ENCODE results near the gene FAM131B.
"Not testable (repeated sequence)": the region's sequence is repeated elsewhere in the genome, so short reads cannot be mapped to it uniquely, and the experiment has no call there.

Gene FAM131B

DNA sequence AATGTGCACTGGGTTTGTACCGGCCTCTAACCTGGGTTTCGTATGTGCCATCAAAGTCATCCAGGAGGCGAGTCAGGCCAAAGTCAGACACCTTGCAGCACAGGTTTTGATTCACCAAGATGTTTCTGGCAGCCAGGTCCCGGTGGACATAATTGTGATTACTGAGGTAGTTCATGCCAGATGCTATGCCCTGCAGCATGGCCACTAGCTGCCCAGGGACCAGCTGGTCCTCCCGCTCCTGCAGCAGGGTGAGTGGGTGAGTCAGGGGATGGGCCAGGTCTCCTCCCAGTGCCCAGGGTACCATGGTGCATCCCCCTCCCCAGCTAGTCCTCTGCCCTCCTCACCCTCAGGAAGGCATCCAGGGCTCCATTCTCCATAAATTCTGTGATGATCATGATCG lies 32.3 kb upstream of the FAM131B start:
- DNase-seq: no peak

DNA sequence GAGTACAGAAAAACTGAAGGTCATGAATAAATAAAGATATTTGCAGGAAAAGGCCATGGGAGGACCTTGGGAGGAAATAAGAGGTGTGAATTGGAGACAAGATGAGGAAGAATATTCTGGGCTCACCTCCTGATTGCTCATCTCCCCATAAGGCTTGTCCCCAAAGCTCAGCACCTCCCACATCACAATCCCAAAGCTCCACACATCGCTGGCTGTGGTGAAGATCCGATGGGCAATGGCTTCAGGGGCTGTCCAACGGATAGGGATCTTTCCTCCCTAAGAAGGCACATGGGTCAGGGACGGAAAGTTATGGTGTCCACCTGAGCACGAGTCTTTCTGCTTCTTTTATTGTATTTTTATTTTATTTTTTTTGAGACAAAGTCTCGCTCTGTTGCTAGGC lies 31.6 kb upstream of the FAM131B start:
- DNase-seq: no peak

DNA sequence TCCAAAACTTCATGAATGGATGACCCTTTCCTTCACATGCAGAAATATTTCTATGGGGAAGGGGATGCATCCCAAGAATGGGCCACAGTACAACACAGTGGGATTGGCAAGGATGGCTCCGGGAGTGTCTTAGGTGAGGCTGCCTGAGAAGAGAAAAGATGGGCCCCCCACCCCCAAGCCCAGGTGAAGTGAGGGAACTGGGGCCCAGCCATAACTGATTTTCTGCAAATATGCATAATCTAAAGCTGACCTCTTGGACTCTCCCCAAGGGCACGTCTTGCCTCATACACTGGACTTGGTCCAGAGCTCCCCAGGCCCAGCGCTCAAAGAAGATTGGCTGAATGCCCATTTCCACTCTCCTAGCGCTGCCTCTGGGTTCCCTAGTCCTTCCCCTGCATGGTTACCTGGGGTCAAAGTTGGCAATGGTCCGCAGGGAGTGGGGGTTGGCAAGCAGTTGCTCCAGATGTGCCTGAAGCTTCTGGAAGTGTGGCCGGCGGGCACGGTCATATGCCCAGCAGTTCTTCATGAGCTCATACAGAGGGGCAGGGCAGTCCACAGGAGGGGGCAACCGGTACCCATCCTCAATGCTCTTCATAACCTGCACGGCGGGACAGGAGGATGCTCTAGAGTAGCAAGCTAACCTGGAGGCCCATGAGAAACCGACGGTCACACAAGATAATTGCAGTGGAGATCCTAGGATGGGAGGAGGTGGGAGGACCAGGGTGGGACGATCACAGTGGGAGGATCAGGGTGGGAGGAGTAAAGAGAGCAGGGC lies 30.9 kb upstream of the FAM131B start:
- no peak for DNase-seq

DNA sequence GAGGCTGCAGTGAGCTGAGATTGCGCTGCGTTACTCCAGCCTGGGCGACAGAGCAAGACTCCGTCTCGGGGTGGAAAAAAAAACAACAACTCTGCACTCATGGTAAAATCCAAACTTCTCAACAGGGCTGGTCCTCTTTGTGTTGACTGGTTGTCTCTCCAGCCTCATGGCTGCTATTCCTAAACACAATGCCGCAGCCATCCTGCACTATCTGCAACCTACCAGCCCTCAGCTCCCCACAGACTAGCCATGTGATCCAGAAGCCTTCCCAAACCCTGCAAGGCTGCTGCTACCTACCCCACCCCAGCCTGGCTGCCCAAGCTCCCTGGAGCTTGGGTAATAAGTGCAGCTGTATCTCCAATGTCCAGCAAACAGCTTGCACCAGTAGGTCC lies 30.4 kb upstream of the FAM131B start:
- no peak for DNase-seq

DNA sequence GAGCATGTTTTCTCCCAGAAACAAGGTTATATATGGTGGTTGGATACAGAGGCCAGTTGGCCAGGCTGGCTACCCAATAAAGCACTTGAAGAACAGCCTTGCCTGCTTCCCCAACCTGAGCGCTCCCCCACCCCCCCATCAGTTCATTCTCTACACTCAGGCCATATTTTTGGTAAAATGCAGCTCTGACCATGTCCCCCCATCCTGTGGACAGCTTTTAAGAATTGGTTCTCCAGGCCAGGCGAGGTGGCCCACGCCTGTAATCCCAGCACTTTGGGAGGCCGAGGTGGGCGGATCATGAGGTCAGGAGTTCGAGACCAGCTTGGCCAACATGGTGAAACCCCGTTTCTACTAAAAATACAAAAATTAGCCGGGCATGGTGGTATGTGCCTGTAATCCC lies 29.9 kb upstream of the FAM131B start:
- DNase-seq: not testable (repeated sequence)

DNA sequence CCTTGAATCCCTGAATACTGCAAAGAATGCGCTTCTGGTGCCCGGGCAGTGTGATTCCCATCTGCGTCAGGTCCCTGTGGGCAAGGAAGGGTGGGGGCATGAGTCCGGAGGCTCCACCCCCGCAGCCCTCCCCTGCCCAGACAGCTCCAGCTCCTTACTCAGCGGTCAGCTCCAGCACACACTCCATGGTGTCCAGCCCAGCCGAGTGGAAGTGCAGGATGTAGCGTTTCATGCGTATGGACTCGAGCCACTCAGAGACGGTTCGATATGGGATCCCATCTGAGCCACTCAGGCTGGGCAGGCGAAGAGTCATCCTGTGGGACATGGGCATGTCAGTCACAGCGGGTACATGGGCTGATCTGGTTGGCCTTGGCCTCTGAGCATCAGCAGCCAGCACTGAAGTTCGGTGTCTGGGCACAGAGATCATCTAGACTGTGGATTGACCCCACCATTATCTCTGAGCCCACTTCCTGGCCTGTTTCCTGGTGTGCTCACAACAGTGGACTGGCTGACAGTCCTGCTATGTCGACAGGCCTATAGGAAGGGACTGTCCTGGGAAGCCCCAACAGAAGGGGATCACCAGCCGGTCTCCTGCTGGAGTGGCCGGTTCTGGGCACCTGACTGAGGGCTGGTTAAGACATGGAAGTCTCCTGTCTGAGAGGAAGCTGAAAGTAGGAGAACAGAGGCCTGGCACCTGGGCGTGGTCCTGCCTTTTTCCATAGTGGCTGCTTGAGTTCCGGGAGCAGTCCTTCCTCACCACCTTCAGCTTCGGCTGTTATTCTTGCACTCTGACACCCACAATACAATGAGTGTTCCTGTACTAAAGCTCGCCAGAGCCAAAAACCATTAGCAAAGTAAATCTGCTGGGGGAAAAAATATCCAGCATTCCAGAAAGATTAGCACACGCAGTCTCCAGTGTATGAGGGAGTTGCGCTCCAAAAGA lies 29.2 kb upstream of the FAM131B start:
- DNase-seq: no peak

DNA sequence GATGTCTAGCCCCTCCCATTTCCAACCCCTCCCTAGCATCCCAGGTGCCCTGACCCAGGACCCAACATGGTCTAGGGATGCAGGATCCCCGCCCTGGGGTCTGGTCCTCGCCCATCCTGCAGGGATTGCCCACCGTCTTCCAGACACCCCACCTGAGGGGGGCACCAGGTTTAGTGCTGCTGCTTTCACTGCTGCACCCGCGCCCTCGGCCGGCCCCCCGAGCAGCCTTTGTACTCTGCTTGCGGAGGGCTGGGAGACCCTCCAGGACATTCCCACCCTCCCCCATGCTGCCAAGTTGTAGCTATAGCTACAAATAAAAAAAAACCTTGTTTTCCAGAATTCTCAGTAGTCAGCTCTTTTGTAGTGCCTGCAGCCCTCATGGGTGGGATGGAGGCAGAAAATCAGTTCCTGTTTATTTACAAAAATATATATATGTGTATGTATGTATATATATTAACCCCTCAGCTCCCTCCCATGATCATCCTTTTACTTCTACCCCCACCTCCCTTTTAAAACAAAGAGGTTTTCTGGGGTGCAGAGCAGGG lies 28.3 kb upstream of the FAM131B start:
- no peak for DNase-seq

DNA sequence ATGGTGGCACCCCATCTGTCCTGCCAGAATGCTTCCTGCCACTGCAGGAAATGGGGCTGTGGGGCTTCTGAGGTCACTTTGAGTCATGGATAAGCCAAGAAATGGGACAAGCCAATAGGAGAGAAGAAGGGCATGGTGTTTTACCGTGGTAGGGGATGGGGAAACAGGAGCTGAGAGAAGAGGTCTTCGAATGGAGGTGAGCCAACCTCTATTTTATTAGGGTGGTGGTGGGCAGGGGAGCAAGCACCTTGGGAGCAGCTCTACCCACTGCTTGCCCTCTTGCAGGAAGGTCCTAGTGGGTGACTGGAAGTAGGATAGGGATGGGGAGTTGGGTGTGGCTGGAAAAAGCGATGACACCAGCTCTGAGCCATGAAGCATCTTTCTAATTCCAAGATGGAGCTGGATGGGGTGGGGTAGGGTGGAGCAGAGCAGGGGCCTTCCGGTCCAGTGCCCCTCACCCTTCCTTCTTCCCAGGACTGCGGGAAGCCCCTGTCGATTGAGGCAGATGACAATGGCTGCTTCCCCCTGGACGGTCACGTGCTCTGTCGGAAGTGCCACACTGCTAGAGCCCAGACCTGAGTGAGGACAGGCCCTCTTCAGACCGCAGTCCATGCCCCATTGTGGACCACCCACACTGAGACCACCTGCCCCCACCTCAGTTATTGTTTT lies 27.7 kb upstream of the FAM131B start:
- no peak for DNase-seq

DNA sequence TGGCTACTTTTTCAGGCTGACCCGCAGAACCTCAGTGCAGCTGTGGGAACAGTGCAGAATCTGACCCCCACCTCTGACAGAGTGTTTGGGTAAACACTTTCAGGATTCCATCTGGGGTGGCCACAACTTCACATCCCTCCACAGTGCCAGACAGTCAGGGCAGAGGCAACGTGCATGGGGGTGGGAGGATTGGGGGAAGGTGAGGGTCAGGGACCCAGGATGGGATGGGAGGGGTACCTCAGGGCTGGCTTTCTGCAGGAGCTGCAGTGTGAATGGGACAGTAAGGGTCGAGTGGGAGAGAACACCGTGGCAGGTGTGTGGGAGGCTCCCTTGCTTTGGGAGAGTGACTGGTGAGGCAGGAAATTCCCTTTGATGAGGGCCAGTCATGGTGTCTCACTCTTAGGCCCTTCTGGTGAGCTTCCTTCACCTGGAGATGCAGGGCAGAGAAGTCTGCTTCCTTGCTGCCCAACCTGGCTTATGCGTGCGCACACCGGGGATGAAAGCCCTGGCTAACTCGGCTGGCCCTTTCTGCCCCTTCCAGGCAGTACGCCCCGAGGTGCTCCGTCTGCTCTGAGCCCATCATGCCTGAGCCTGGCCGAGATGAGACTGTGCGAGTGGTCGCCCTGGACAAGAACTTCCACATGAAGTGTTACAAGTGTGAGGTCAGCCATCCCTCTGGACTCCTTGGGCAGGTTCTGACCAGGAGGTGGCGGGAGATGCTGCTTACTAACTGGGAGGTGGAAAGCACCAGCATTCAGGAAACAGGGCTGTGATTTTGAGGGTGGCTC lies 27.0 kb upstream of the FAM131B start:
- DNase-seq: no peak

DNA sequence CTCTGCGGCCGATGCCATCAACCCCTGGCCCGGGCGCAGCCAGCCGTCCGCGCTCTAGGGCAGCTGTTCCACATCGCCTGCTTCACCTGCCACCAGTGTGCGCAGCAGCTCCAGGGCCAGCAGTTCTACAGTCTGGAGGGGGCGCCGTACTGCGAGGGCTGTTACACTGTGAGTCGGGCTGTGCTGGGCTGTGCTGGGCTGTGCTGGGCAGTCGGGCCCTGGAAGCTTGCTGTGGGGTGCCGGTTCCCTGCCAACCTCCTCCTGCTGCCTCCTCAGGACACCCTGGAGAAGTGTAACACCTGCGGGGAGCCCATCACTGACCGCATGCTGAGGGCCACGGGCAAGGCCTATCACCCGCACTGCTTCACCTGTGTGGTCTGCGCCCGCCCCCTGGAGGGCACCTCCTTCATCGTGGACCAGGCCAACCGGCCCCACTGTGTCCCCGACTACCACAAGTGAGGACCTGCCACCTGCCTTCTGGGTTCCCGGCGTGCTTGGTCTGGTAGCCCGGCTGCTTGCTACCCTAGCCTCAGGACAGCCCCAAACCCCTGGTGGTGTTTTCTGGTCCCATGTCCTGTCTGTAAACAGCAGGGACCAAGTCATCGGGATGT lies 26.1 kb upstream of the FAM131B start:
- no peak for DNase-seq

DNA sequence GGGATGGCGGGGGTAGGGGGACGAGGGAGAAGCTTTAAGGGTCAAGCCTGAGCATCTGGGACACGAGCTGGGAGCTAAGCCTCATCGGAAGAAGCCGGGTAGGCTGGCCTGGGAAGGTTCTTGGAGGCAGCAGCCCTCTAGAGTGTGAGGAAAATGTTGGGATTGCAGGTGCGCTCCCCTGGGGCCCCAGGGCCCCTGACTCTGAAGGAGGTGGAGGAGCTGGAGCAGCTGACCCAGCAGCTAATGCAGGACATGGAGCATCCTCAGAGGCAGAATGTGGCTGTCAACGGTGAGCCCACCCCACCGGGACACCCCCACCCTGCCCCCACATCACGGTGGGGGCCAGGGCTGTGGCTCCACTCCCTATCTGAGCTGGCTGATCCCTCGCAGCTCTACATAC lies 25.5 kb upstream of the FAM131B start:
- no peak for DNase-seq

DNA sequence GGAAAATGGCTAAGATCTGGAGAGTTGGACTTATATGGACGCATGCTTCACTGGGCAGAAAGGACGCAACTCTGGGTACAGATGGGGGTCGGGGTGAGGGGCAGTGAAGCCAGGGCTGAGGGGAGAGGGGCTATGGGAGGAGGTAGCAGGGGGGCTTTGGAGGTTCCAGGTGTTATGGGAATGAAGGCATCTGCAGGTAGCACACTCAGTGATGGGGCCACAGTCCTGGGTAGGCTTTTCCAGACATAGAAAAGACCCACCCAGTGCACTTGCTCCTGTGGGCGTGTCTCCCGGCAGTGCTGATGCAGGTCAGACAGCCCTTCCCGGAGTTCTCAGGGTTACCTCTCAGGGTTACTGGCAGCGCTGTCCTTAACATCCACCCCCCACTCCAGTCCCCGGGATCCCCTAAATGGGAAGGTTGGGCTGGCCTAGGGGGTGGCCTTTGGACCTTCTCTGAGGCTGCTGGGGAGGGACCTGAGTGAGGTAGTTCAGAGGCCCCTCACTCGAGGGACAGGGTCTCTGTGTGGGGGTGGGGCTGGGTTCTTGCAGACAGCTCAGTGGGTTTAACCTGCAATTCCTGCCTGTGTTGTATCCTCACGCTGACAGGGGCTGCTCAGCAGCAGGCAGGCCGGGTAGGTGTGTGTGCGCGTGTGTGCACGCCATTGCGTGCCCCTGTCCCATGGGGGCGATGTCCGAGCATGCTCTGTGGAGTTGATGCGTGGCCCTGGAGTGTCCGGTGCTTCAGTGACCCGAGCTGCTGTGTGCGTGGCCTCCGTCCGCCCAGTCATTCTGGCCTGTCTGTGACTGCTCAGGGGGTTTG lies 24.9 kb upstream of the FAM131B start:
- DNase-seq: no peak

DNA sequence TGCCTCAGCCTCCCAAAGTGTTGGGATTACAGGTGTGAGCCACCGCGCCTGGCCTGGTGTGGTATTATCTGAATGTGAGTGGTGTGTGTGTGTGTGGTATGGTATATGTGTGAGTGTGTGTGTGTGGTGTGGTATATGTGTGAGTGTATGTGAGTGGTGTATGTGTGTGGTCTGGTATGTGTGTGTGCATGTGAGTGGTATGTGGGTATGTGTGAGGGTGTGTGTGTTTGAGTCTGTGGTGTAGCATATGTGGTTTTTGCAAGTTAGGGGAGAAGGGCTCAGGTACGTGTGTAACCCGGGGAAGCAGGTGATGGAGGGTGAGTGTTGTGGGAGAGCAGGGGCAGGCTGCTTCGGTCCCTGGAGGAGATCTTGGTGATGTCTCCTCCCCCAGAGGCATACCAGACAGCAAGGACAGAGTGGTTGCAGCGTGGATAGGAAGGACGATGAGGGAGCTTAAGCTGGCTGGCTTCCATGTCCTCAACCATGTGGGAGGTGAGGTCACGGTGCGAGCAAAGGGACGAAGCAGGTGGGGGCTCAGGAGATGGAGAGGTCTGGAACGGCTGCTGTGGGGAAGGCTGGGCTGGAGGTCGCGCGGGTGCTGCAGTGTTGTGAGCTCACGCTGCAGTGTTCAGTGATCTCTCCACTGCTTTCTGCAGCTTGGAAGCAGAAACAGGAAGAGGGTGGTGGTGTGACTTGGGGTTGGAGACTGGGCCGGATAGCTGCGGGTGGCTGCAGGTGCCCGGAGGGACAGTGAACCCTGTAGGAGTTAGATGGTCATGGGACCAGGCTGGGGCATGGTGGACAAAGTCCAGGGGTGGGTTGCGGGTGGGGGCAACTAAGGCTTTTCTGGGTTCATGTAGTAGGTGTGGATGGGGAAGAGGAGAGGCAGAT lies 23.6 kb upstream of the FAM131B start:
- peak; percentile 72 to 73 for DNase-seq

DNA sequence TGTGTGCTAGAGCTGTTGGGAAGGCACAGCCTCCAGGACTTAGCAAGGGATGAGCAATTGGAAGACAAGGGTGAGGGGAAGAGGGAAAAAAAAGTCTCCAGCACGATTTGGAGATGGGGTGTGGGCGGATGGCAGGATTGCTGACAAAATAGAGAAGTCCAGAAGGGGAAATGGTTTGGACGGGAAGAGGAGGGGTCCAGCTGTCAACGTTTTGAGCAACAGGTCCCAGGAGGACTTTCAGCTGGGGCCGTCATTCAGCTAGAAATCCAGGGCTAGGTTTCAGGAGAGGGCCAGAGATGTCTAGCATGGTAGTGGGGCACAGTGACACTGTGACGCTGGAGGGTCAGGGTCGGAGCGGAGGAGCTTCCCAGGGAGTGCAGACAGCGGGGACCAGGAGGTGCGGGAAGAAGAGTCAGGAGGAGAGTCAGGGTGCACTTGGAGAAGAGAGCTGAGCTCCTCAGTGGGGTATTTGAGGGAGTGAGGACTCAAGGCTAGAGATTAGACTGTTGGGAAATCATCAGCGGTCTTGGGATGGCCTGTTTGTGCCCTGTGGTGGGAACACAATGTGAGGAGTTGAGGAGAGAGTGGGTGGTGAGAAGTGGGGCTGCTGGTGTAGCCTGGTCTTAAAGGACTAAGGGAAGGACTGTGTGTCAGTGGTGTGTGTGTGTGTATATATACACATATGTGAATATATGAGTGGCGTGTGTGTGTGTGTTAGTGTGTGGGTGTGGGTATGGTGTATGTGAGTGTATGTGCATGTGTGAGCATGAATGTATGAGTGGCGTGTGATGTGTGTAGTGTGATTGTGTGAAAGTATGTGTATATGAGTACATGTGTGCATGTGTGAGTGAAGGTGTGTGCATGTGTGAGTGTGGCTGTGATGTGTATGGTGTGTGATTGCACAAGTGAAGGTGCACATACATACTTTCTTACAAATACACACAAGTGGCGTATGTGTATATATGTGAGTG lies 22.4 kb upstream of the FAM131B start:
- peak; percentile 64 to 65 for DNase-seq

DNA sequence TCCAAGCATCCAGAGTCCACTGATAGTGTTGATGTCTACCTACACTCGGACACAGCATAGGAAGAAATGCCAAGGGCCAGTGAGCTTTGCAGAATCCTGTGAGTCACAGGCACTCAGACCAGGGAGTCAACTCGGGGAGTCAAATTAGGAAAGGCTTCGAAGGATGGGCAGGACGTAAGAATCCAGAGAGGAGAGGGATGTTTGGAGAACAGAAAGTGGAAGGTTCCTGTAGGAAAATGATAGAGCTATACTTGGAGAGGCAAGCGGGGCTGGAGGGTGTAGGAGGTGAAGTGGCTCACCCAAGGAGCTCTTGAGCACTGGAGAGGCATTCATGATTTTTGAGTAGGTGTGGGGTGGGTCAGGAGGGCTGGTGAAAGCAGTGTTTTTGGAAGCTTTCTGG lies 21.6 kb upstream of the FAM131B start:
- DNase-seq: no peak

DNA sequence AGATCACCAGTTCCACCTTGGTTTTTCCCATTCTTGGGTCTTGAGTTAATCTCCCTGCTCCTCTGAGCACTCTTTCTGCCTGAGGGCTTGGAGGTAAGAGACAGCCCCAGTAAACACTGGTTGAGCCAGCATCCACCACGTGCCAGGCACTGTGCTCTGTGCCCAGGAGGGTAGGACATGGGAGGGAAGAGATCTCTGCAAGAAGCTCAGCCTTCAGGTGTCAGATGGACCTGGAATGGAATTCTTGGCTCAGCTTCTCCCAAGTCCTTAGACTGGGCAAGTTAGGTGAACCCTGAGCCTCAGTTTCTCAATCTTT lies 21.1 kb upstream of the FAM131B start:
- DNase-seq: no peak

DNA sequence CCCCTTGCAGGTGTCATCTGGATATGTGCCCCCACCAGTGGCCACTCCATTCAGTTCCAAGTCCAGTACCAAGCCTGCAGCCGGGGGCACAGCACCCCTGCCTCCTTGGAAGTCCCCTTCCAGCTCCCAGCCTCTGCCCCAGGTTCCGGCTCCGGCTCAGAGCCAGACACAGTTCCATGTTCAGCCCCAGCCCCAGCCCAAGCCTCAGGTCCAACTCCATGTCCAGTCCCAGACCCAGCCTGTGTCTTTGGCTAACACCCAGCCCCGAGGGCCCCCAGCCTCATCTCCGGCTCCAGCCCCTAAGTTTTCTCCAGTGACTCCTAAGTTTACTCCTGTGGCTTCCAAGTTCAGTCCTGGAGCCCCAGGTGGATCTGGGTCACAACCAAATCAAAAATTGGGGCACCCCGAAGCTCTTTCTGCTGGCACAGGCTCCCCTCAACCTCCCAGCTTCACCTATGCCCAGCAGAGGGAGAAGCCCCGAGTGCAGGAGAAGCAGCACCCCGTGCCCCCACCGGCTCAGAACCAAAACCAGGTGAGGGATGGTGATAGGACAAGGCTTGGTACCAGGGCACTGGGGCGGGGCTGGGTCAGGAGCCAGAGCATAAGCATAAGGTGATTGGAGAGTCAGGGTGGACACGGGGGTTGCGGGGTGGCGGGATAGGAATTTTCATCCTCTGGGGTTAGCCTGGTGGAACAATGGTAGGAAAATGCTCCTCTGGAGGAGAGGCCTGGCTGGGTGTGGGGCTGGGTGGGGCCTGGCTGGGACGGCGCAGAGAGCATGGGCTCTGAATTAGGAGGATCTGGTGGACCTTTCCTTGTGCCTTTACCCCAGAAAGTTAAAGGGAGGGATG lies 20.5 kb upstream of the FAM131B start:
- no peak for DNase-seq
